H1 (cell line): Measurements from ENCODE around the gene DBR1. TPM values are rescaled to one million over a fixed set of nuclear protein-coding genes. Genes with fewer than 3 reads are reported as not detected.

ENCODE experiments used
- EGR1 ChIP-seq: IDR thresholded peaks from 2 replicates; pipeline ENCODE4 v1.6.1; 2011; ENCODE audit warnings: low read depth, low read length, borderline replicate concordance
- HDAC6 ChIP-seq: IDR thresholded peaks from one replicate; pipeline ENCODE4 v1.7.1; 2012; ENCODE audit warnings: low read depth, mild to moderate bottlenecking, inconsistent platforms, low read length, moderate library complexity
- polyA plus RNA-seq, 7 experiments: library from polyadenylated mRNA; depleted of rRNA in 3 of 7; stranded (reverse) in 5 of 7; unstranded in 2 of 7; fragments of >200 nt in 5 of 7; fragments of 200-250 nt in 2 of 7; gene quantifications; 1 replicate in 5 of 7; 2 replicates in 1 of 7; 4 replicates in 1 of 7; pipeline versions ENCODE4 v1.2.1 to v1.2.3, GENCODE V29; 2011 to 2013; ENCODE audit warnings: missing spikeins in 2 of 7, mixed read lengths in 2 of 7
- total RNA-seq: library from RNA; stranded (reverse); fragmentation: NEBNext Ultra II Directional; extraction: Animal tissue kit (Norgen Biotek cat#: 25700); gene quantifications from 2 replicates; pipeline ENCODE4 v1.2.1, GENCODE V29; 2021

DBR1 gene
- total and polyA plus RNA-seq, 2 of the 8 experiments (the other 6 are each of a cell fraction or from before 2014, with no cell fraction given) = 10.1 to 18.3 TPM

GRCh38 chr3:138213398-138214085 lies 38.8 kb upstream of the DBR1 start (continued):
- TF ChIP-seq HDAC6 (no peak), EGR1 (no peak)
